PFSK-1 (cell line): ENCODE data around the gene IGSF3.

ENCODE experiments used
- FOXP2 ChIP-seq: optimal IDR thresholded peaks from 2 replicates; pipeline ENCODE3; 2011; ENCODE audit warnings: borderline replicate concordance, control low read depth, inconsistent platforms; ENCODE audit not compliant: insufficient read depth; ENCODE audit errors: extremely low read length, extremely low read depth
- POLR2AphosphoS5 ChIP-seq: IDR thresholded peaks from 2 replicates; pipeline ENCODE4 v1.6.1; 2012; ENCODE audit warnings: low read depth, mild to moderate bottlenecking, control low read depth, low read length, moderate library complexity
- REST ChIP-seq, 2 experiments: IDR thresholded peaks; 2 replicates each; pipeline versions ENCODE4 v1.6.1 to v1.8.0; 2011 to 2012; ENCODE audit warnings: low read depth in 2 of 2, low read length in 2 of 2, control low read depth in 1 of 2, inconsistent platforms in 1 of 2, mild to moderate bottlenecking in 1 of 2, moderate library complexity in 1 of 2; ENCODE audit not compliant: insufficient read depth in 1 of 2
- SIN3A ChIP-seq: IDR thresholded peaks from 2 replicates; pipeline ENCODE4 v1.6.1; 2012; ENCODE audit warnings: mild to moderate bottlenecking, low read length, moderate library complexity, borderline replicate concordance; ENCODE audit not compliant: insufficient read depth
- TAF1 ChIP-seq: IDR thresholded peaks from 2 replicates; pipeline ENCODE4 v1.6.1; 2012; ENCODE audit warnings: low read length, control low read depth, borderline replicate concordance; ENCODE audit not compliant: insufficient read depth

The IGSF3 gene

GRCh38 chr1:116546354-116546977 lies 121.1 kb downstream of the IGSF3 start:
- no peak for TF ChIP-seq REST (IDR thresholded peaks at IDR 0.05; ENCODE audit: insufficient read depth in 1 of 2, low read depth in 2 of 2, low read length in 2 of 2)
- TF ChIP-seq FOXP2, result no peak
- TF ChIP-seq SIN3A, result no peak
- TF ChIP-seq TAF1, result no peak
- no peak for TF ChIP-seq POLR2AphosphoS5

- TF ChIP-seq FOXP2 (no peak), SIN3A (no peak), REST (IDR thresholded peaks at IDR 0.05; ENCODE audit: insufficient read depth in 1 of 2, low read depth in 2 of 2, low read length in 2 of 2) (no peak), TAF1 (no peak), POLR2AphosphoS5 (no peak)
Observed at GRCh38 chr1:116545359-116545705, 122.2 kb downstream of the IGSF3 start.

- no peak for TF ChIP-seq POLR2AphosphoS5
- no peak for TF ChIP-seq SIN3A
- no peak for TF ChIP-seq TAF1
- no peak for TF ChIP-seq REST (IDR thresholded peaks at IDR 0.05; ENCODE audit: insufficient read depth in 1 of 2, low read depth in 2 of 2, low read length in 2 of 2)
- no peak for TF ChIP-seq FOXP2
Observed at GRCh38 chr1:116544588-116545358, 122.8 kb downstream of the IGSF3 start.

GRCh38 chr1:116540088-116540487 lies 127.4 kb downstream of the IGSF3 start:
- TF ChIP-seq POLR2AphosphoS5 (no peak), TAF1 (no peak), SIN3A (no peak)

GRCh38 chr1:116538544-116538943 lies 129.0 kb downstream of the IGSF3 start:
- no peak for TF ChIP-seq SIN3A
- no peak for TF ChIP-seq FOXP2
- no peak for TF ChIP-seq POLR2AphosphoS5

- TF ChIP-seq REST (IDR thresholded peaks at IDR 0.05; ENCODE audit: insufficient read depth in 1 of 2, low read depth in 2 of 2, low read length in 2 of 2), result no peak
- no peak for TF ChIP-seq POLR2AphosphoS5
- no peak for TF ChIP-seq SIN3A
- TF ChIP-seq TAF1, result no peak
- no peak for TF ChIP-seq FOXP2
Observed at GRCh38 chr1:116537898-116538297, 129.6 kb downstream of the IGSF3 start.
